Smooth muscle cell of trachea (primary cell): Measurements from ENCODE around the gene ADGRF3. TPM values are rescaled to one million over a fixed set of nuclear protein-coding genes. Genes with fewer than 3 reads are reported as not detected.

Experiments
- total RNA-seq: library from RNA; depleted of rRNA; stranded (reverse); fragments of >200 nt; gene quantifications from 2 replicates; pipeline ENCODE4 v1.2.1, GENCODE V29; 2014

Gene ADGRF3, protein sequence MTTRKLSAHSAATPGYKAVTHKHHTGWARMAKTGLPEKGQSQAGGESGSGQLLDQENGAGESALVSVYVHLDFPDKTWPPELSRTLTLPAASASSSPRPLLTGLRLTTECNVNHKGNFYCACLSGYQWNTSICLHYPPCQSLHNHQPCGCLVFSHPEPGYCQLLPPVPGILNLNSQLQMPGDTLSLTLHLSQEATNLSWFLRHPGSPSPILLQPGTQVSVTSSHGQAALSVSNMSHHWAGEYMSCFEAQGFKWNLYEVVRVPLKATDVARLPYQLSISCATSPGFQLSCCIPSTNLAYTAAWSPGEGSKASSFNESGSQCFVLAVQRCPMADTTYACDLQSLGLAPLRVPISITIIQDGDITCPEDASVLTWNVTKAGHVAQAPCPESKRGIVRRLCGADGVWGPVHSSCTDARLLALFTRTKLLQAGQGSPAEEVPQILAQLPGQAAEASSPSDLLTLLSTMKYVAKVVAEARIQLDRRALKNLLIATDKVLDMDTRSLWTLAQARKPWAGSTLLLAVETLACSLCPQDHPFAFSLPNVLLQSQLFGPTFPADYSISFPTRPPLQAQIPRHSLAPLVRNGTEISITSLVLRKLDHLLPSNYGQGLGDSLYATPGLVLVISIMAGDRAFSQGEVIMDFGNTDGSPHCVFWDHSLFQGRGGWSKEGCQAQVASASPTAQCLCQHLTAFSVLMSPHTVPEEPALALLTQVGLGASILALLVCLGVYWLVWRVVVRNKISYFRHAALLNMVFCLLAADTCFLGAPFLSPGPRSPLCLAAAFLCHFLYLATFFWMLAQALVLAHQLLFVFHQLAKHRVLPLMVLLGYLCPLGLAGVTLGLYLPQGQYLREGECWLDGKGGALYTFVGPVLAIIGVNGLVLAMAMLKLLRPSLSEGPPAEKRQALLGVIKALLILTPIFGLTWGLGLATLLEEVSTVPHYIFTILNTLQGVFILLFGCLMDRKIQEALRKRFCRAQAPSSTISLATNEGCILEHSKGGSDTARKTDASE
- total RNA-seq: not detected in 2 replicates

DNA sequence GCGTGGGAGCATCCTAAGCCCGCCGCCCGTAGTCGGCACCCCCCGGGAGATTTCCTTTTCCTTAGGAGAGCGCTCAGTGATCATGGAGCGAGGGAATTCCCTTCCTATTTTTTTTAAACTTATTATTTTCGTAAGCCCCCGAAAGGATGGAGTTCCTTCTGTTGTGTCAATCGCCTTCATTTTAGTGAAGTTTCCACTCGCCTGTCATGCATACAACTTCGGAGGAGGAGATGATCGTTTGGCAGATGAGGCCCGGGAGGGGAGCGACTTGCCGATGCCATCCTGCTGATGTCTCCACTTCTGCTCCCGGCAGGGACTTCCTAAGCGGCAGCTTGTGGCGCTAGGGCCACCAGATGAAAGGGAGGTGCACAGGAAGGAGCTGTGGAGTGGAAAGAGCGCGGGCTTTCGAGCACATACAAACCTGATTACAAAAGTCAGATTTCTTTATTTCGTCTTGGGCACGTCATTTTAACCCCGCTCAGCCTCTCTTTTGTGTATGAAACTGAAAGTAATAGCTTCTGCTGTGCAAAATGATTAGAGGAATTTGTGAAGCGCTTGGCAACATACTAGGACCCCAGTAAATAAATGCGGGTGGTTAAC lies at the start of gene ADGRF3:
Gene ADGRF3, minus strand, starts transcription at position 336 of the 600 bp plus-strand sequence. CDS start 555 bp downstream, outside the sequence.

DNA sequence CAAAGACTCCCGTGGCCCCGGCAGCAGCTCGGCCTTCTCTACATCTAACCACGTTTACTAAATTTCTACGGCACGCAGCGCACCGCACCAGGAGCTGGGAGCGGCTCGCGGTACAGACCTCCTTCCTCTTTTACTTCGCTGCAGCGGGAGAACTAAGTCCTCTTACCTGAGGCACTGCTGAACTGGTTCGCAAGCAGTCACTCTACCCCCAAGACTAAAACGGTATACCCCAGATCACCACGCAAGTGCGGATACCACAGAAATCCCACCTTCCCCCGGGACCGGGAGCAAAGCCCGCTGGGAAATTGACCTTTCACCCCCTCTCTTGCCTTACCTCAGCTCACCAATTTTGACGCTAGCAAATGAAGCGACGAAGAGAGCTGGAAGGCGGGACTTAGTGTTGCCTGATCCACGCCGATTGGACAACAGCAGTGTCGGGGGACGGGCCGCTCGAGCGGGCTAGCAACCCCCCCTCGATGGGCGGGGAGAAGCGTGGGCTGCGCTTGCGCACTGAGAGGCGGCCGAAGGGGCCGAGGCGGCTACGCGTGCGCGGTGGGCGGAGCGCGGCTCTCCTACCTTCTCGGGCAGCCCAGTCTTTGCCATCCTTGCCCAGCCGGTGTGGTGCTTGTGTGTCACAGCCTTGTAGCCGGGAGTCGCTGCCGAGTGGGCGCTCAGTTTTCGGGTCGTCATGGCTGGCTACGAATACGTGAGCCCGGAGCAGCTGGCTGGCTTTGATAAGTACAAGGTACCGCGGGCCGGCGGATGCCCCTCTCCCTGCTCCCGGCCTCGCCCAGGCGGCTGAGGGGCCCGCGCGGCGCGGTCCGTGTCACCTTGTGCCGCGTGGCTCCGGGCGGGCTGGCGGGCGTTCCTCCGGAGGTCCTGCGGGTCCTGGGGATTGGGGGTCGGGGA lies 790 bp downstream of the ADGRF3 start, which contains the start of gene SELENOI:
Gene SELENOI, plus strand, starts transcription at position 599 of the 909 bp plus-strand sequence. Its CDS starts 90 bp downstream, at position 689.

Other genes with a start within 250 kb of the ADGRF3 start
- 1.3 TPM in 2 replicates for gene GAREM2, start 173.7 kb downstream of the ADGRF3 start, total RNA-seq
- 173 and 238 TPM in 2 replicates for gene HADHA, start 102.2 kb downstream of the ADGRF3 start, total RNA-seq
- gene HADHB, start 101.8 kb downstream of the ADGRF3 start, total RNA-seq: 144 and 176 TPM in 2 replicates
- 12.6 and 21.2 TPM in 2 replicates for gene SELENOI, start 646 bp downstream of the ADGRF3 start, total RNA-seq
- 0.33 TPM in 1 of 2 replicates, not detected in the other for gene DRC1, start 55.1 kb upstream of the ADGRF3 start, total RNA-seq
- gene OTOF, start 131.3 kb upstream of the ADGRF3 start, total RNA-seq: not detected in 2 replicates